ENCODE data around the gene LINC00305.

LINC00305 gene

DNA sequence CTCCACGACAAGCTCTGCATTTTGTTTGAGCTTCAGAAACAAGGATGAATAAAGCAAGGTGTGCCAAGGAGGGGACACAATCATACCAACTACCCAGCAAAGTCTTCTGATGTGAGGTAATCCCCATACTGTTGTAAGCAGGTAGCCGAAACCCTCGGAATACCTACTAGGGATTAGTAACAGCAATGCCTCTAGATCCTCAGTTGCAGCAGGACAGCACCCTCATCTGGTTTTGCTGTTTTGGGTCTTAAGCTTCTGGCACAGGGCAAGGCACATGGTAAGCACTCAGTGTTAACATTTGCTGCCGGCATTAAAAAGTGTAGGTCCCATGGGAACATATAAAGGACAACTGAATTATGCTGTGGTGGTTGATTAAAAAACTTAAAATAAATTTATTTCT lies 16.0 kb upstream of the LINC00305 start:
- Histone ChIP-seq H3F3A (ENCODE audit: low read depth) (no peaks in the 10 kb centered on the region), H3K27me3 (ENCODE audit: insufficient read depth, low read length, poor library complexity, severe bottlenecking) (no peaks in the 10 kb centered on the region), H2AFZ (ENCODE audit: low read length) (no peak overlapping the region), H3K4me1 (ENCODE audit: insufficient read depth, low read length, poor library complexity, severe bottlenecking) (no peaks in the 10 kb centered on the region), H3K79me2 (ENCODE audit: insufficient read depth, low read length) (no peaks in the 10 kb centered on the region), H3K4me2 (ENCODE audit: low read depth, low read length, poor library complexity, severe bottlenecking) (no peak overlapping the region), H4K20me1 (ENCODE audit: insufficient read depth, low read length, poor library complexity, severe bottlenecking) (no peaks in the 10 kb centered on the region), H3K4me3 (ENCODE audit: low read length, poor library complexity, severe bottlenecking) (no peak overlapping the region), H3K36me3 (ENCODE audit: insufficient read depth, low read length) (no peaks in the 10 kb centered on the region), H3K9me3 (ENCODE audit: insufficient read depth, low read depth, low read length) (no peaks in the 10 kb centered on the region), H3K9me2 (replicated peaks; ENCODE audit: low read depth, low read length) (no peaks in the 10 kb centered on the region), H3K9ac (ENCODE audit: low read depth, low read length, poor library complexity, severe bottlenecking) (no peak overlapping the region)
- no peak for TF ChIP-seq EZH2phosphoT487 (IDR thresholded peaks at IDR 0.05; ENCODE audit: borderline replicate concordance)
- TF ChIP-seq, protein P1, sequence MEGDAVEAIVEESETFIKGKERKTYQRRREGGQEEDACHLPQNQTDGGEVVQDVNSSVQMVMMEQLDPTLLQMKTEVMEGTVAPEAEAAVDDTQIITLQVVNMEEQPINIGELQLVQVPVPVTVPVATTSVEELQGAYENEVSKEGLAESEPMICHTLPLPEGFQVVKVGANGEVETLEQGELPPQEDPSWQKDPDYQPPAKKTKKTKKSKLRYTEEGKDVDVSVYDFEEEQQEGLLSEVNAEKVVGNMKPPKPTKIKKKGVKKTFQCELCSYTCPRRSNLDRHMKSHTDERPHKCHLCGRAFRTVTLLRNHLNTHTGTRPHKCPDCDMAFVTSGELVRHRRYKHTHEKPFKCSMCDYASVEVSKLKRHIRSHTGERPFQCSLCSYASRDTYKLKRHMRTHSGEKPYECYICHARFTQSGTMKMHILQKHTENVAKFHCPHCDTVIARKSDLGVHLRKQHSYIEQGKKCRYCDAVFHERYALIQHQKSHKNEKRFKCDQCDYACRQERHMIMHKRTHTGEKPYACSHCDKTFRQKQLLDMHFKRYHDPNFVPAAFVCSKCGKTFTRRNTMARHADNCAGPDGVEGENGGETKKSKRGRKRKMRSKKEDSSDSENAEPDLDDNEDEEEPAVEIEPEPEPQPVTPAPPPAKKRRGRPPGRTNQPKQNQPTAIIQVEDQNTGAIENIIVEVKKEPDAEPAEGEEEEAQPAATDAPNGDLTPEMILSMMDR (conservative IDR thresholded peaks at IDR 0.05; ENCODE audit: low read length): no peak

DNA sequence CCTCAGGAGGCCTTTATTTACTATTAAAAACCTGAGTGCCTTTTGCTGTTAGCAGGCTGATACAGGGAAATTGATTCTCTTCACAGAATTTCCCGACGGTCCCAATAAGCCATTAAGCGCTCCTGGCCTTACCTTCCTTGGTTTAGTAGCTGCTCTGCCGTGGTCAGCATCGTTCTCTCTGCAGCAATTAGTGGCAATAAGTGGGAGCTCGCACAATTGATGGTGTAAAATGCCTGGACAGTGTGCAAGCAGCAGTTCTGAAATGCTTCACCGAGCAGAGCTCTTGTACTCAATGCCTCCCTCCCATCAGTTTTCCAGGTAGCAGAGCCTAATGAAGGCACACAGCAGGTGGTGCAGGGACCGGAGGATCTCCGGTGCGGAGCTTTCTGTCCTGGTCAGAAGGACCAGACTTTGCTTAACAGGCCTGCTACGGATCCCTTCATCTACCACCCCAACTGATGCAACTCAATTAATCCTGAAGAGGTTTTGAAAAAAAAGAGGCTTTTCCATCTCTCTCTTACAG lies 1.1 kb upstream of the LINC00305 start:
- Histone ChIP-seq H2AFZ (ENCODE audit: low read length) (no peak overlapping the region), H3K9ac (ENCODE audit: low read depth, low read length, poor library complexity, severe bottlenecking) (no peak overlapping the region), H3K4me3 (ENCODE audit: low read length, poor library complexity, severe bottlenecking) (no peak overlapping the region), H3K36me3 (ENCODE audit: insufficient read depth, low read length) (no peaks in the 10 kb centered on the region), H3K4me1 (ENCODE audit: insufficient read depth, low read length, poor library complexity, severe bottlenecking) (no peaks in the 10 kb centered on the region), H3K9me3 (ENCODE audit: insufficient read depth, low read depth, low read length) (no peaks in the 10 kb centered on the region), H3K4me2 (ENCODE audit: low read depth, low read length, poor library complexity, severe bottlenecking) (no peak overlapping the region), H3K9me2 (replicated peaks; ENCODE audit: low read depth, low read length) (no peaks in the 10 kb centered on the region), H3K27me3 (ENCODE audit: insufficient read depth, low read length, poor library complexity, severe bottlenecking) (no peaks in the 10 kb centered on the region), H3K79me2 (ENCODE audit: insufficient read depth, low read length) (no peaks in the 10 kb centered on the region), H4K20me1 (ENCODE audit: insufficient read depth, low read length, poor library complexity, severe bottlenecking) (no peaks in the 10 kb centered on the region), H3F3A (ENCODE audit: low read depth) (no peaks in the 10 kb centered on the region)
- TF ChIP-seq EZH2phosphoT487 (IDR thresholded peaks at IDR 0.05; ENCODE audit: borderline replicate concordance): no peak
- TF ChIP-seq, protein P1 (conservative IDR thresholded peaks at IDR 0.05; ENCODE audit: low read length): no peak

DNA sequence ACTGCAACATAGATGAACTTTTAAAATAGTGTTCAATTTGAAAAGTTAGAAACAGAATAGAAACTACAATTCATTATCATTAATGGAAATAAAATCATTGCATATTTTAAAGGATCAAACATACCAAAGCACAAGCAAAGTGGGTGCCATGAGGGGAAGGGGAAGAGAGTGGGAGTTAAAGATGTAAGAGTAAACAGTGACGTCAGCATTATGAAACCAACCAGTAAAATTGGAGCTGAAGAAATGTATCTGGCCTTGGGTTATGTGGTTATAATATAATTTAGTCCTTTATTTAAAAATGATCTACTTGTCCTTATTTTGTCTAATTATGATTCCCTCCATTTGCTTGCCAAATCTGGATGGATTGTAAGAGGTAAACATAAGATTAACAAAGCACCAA lies 6.0 kb downstream of the LINC00305 start:
- H2AFZ ChIP-seq (ENCODE audit: low read length): no peak overlapping the region
- no peaks in the 10 kb centered on the region for H4K20me1 ChIP-seq (ENCODE audit: insufficient read depth, low read length, poor library complexity, severe bottlenecking)
- TF ChIP-seq, protein P1 (conservative IDR thresholded peaks at IDR 0.05; ENCODE audit: low read length): no peak
- TF ChIP-seq EZH2phosphoT487 (IDR thresholded peaks at IDR 0.05; ENCODE audit: borderline replicate concordance): no peak
- H3K4me1 ChIP-seq (ENCODE audit: insufficient read depth, low read length, poor library complexity, severe bottlenecking): no peaks in the 10 kb centered on the region
- H3K4me2 ChIP-seq (ENCODE audit: low read depth, low read length, poor library complexity, severe bottlenecking): no peak overlapping the region
- no peak overlapping the region for H3K4me3 ChIP-seq (ENCODE audit: low read length, poor library complexity, severe bottlenecking)
- no peak overlapping the region for H3K9ac ChIP-seq (ENCODE audit: low read depth, low read length, poor library complexity, severe bottlenecking)
- no peaks in the 10 kb centered on the region for H3K79me2 ChIP-seq (ENCODE audit: insufficient read depth, low read length)
- H3K9me2 ChIP-seq (replicated peaks; ENCODE audit: low read depth, low read length): no peaks in the 10 kb centered on the region
- no peaks in the 10 kb centered on the region for H3F3A ChIP-seq (ENCODE audit: low read depth)
- no peaks in the 10 kb centered on the region for H3K9me3 ChIP-seq (ENCODE audit: insufficient read depth, low read depth, low read length)
- H3K27me3 ChIP-seq (ENCODE audit: insufficient read depth, low read length, poor library complexity, severe bottlenecking): no peaks in the 10 kb centered on the region
- H3K36me3 ChIP-seq (ENCODE audit: insufficient read depth, low read length): no peaks in the 10 kb centered on the region
